HPDE6-E6E7 (cell line): Measurements from ENCODE around the gene TEX51.

Experiments
- DNase-seq: peaks from one replicate; pipeline ENCODE4 v3.0.0; 2011; ENCODE audit warnings: missing footprints; ENCODE audit errors: extremely low spot score

The TEX51 gene

GRCh38 chr2:126913329-126913728 is 14.6 kb downstream of the TEX51 start:
- no peak for DNase-seq

DNA sequence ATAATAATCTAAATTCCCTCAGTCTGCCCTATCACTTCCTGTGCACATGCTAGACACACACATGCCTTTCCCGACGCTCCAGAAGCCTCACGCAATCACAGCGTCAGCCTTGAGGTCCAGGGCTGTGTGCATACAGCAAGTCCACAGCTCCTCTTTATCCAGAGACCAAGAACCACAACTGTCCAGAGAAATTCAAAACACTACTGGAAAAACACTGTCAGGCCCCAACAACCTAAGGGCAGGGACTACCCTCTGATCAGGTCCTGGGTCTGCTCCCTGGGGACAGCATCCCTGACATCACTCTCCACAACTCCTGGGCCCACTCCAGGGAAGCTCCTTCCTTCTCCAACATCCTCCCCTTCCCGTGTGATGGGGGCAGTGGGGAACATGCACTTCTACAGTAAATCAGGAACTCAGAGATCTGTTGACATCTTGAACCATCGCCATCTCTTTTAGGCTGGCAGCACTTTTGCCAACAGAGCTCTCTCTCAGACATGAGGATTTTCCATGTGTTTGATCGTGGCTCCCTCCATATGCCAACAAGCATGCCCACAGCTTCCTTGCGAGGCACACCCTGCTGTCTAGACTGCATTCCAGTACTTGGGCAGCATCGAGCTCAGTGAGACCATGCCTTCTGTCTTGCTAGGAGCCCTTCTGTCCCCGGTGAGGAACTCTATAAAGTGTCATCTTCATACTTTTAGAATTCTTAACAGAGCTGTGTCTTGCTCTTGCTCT is 15.4 kb downstream of the TEX51 start:
- no peak for DNase-seq

DNA sequence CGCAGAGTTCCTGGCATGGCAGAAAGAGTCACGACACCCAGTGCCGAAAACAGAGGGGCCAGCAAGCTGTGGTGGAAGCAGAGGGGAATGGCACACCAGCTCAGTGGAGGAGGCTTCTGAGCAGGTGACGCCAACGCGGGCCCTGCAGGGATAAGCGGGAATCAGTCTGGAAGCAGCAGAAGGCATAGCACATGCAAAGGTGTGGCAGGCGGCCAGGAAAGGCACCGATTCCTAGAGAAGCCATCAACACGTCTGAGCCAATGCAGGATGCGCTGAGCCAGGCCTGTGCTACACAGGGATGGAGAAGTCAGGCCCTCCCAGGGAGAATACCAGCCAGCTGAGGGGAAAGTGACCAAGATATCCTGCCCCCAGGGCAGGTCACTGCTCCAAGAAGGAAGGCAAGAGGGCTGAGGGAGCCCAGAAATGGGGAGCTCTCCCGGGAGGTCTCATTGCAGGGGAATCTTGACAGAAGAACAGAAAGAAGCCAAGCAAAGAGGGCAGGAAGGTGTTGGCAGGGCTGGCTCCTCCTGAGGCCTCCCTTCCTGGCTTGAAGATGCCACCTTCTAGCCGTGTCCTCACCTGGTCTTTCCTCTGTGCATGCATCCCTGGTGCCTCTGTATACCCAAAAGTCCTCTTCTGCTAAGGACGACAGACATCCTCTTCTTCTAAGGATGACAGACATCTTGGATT is 16.3 kb downstream of the TEX51 start:
- no peak for DNase-seq

DNA sequence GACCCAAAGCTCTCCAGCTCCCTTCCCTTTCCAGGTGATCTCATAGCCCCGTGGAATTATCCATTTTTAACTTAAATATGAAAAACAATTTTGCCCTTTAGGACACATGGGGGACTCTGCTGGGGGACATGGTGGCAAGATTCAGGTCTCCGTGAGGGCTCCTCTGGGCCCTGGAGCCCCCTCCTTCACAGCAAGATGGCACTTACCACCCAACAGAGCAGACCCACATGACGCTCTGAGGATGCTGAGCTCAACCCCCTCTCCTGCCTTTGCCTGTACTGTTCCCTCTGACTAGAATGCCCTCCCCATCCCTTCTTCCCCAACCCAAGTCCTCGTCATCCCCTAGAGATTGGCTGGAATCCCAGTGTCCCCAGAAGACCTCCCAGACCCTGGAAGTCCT is 17.2 kb downstream of the TEX51 start:
- DNase-seq: no peak

GRCh38 chr2:126916744-126917143 is 18.1 kb downstream of the TEX51 start:
- DNase-seq: no peak

DNA sequence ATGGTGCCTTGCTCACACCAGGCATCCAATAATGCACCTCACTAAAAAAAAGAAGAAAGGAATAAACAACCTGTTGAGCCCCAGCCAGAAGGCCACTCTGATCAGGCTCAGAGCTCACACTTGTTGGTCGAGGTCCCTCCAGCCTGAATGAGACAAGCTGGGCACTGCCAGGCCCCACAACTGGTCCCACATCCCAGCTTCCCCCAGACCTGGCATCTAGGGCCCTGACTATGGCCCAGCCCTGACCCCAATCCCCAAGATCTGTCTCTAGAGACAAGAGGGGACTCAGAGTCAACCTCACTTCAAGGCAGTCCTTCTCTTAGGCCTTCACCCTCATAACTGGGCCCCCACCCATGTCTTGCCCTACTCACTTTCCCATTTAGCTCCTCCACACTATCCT is 22.4 kb downstream of the TEX51 start:
- no peak for DNase-seq

GRCh38 chr2:126930970-126931590 is 32.4 kb downstream of the TEX51 start:
- DNase-seq: no peak

- no peak for DNase-seq
Observed at GRCh38 chr2:126932529-126932928, 33.8 kb downstream of the TEX51 start.

GRCh38 chr2:126932966-126933710 is 34.4 kb downstream of the TEX51 start:
- no peak for DNase-seq

DNA sequence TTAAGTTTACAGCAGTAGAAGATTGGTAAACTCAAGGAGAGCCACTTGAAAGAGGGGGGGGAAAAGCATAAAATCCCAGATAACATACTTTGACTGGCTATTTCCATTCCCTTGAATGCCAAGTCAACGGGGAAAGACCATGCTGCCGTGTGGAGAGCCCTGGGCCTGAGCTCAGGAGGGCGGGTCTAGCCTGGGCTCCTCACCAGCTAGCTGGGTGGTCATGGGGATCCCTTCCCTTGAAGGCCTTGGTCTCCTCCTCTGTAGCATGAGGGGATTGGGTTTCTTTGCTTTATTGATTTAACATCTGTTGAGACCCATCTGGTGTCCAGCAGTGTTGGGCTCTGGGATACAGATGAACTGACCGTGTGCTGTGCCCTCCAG is 35.0 kb downstream of the TEX51 start:
- no peak for DNase-seq

- DNase-seq: no peak
Observed at GRCh38 chr2:126934809-126935208, 36.1 kb downstream of the TEX51 start.

- DNase-seq: no peak
Observed at GRCh38 chr2:126935774-126936173, 37.1 kb downstream of the TEX51 start.

DNA sequence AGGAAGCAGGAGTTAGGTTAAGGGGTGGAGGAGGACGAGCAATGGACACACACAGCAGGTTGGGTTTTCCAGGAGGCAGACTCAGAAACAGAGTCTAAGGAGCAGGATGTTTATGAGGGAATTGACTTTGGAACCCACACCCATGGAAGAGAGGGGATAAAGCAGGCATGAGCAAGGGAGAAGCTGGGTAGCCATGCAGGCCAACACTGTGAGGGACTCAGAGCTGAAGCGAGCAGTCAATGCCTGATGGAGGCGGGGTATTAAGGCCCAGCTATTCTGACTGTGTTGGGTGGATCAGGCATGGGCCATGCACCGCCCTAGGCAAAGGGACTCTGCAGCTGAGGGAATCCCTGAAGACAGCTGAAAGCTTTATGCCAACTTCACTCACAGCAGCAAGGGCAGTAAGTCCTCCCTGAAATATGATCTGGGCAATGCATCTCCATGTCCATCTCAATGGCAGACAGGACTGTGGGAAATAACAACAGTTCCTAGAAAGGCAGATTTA is 37.6 kb downstream of the TEX51 start:
- no peak for DNase-seq

DNA sequence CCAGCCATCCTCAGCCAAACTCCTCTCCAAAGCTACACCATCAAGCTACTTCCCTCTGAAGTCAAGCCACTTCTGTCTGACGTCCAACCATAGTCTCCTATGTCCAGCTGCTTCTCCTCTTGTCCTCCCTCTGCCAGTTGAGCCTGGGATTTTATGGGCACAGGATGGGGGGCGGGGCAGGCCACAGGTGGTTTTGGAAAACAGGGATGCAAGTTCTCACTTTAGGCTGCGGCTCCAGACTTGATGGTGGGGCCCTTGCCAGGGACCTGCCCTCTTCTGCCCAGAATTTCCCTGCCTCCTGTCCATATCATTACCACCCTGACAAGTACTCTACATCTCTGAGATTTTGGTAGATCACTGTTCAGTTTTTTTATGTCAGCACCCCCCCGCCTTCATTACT is 41.6 kb downstream of the TEX51 start:
- no peak for DNase-seq

DNA sequence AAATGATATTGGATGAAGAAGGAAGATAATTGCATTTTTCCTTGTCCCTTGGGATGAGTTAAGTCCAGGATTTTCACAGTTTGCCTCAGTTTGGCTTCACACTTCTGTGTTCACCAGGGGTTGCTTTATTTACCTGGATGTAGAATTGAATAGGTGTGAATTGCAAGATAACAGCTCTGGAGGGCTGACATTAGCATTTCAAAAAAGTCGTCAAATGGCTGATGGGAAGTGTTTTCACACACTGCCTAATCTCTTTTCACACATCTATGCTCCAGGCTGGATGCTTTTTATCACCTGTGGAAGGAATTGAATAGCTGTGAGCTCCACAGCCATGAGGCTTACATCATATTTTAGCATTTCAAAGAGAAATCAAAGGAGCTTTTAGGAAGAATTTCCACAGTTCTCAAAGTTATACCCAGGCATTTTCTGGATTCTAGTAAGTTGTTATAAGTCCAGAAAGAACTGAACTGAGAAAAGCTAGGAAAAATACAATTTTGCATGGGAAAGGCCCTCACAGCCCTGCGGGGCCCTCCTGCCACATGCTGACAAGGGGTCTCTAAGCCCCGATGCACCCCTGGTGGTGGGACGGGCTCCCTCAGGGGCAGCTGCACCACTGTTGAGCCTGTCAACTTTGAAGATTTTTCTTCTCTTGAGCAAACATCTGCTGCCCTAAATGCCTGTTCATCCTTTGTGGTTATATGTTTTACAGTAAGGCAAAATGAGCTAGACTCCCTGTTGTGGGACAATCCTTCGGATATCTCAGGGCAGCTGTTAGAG is 43.9 kb downstream of the TEX51 start:
- no peak for DNase-seq

- DNase-seq: no peak
Observed at GRCh38 chr2:126943612-126944348, 45.1 kb downstream of the TEX51 start.

GRCh38 chr2:126945118-126945517 is 46.4 kb downstream of the TEX51 start:
- DNase-seq: no peak

GRCh38 chr2:126946318-126947102 is 47.8 kb downstream of the TEX51 start:
- no peak for DNase-seq

DNA sequence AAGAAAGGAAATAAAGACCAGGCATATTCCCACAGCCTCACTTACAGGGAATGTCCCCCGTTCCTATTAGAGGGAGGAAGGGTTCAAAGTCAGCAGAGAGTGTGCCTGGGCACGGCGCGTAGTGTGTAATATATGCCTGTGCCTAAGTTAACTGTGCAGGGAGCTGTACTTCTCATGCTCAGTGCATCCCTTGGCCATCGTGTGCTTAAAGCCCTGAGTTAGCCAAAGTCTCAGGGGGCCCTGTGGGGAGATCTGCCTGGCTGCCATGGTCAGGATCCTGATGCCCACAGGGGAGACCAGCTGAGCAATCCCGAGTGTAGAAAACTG is 48.4 kb downstream of the TEX51 start:
- no peak for DNase-seq

DNA sequence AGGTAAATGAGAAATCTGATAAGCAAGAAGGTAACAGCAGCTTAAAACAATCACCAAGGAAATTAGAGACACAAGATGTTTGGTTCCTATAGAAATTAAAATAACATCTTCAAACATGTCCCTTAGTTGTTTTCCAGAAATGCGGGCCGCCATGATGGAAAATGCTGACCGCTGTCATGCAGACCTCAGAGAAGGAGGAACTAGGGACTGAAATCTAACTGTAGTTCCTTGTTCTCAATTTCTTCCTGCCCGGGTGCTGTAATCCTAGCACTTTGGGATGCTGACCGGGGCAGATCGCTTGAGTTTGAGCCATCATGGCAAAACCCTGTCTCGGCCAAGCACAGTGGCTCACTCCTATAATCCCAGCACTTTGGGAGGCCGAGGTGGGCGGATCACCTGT is 51.1 kb downstream of the TEX51 start:
- DNase-seq: no peak
